ENCODE data around the gene WASL. TPM values are rescaled to one million over a fixed set of nuclear protein-coding genes. Genes with fewer than 3 reads are reported as not detected.

The WASL gene
- total RNA-seq, 3 donors from 2014 or later (not counting 1 experiment from before 2014, with no cell fraction given) = 9.6 to 12.1 (median 10.6) TPM

- intact Hi-C loops (cut with micrococcal nuclease) = no loop called here
- H3K27ac Mint-ChIP-seq = no peak overlapping the region
- Histone ChIP-seq H3K4me1 (ENCODE audit: control insufficient read depth, insufficient read depth, low read length) (no peaks in the 10 kb centered on the region), H3K36me3 (ENCODE audit: control insufficient read depth, insufficient read depth, low read length) (no peaks in the 10 kb centered on the region), H3K4me3 (ENCODE audit: low read length) (no peak overlapping the region), H3K9me3 (ENCODE audit: control insufficient read depth, insufficient read depth, low read length) (no peaks in the 10 kb centered on the region), H3K27ac (ENCODE audit: low read length) (no peak overlapping the region), H3K27me3 (ENCODE audit: control insufficient read depth, insufficient read depth, low read length) (no peaks in the 10 kb centered on the region)
- H3K9me3 Mint-ChIP-seq = no peaks in the 10 kb centered on the region
- H3K36me3 Mint-ChIP-seq = no peaks in the 10 kb centered on the region
- TF ChIP-seq CTCF (IDR thresholded peaks at IDR 0.05) = no peak
- 94% methylated on average over 3 of the region's 6 CpGs for WGBS (ENCODE audit: insufficient coverage)
- H3K4me1 Mint-ChIP-seq = no peaks in the 10 kb centered on the region
- H3K4me3 Mint-ChIP-seq = no peak overlapping the region
- peaks cover 5 to 31% of the 10 kb centered on the region in 2 donors for H3K27me3 Mint-ChIP-seq (ENCODE audit: low read depth in 2 of 2)
- no peak for DNase-seq
- no peak for ATAC-seq
Observed at GRCh38 chr7:123656544-123657303, 92.1 kb downstream of the WASL start.

- no peak for ATAC-seq
- 72% methylated on average over 6 of the region's 6 CpGs for WGBS (ENCODE audit: insufficient coverage)
Observed at GRCh38 chr7:123655614-123656013, 93.2 kb downstream of the WASL start, which contains the start of gene LMOD2. TSS of gene LMOD2 (plus strand) at chr7:123655866. CDS start at chr7:123655964, 98 bp downstream.

GRCh38 chr7:123653162-123653561, 95.6 kb downstream of the WASL start:
- no peak for TF ChIP-seq CTCF (IDR thresholded peaks at IDR 0.05)
- ATAC-seq = no peak
- WGBS (ENCODE audit: insufficient coverage) = 83% methylated on average over 5 of the region's 6 CpGs
- no peak overlapping the region for H3K27ac ChIP-seq (ENCODE audit: low read length)
- H3K27ac Mint-ChIP-seq = no peak overlapping the region
- no peaks in the 10 kb centered on the region for H3K36me3 Mint-ChIP-seq
- no peaks in the 10 kb centered on the region for H3K4me1 ChIP-seq (ENCODE audit: control insufficient read depth, insufficient read depth, low read length)
- H3K9me3 Mint-ChIP-seq = no peaks in the 10 kb centered on the region
- H3K27me3 ChIP-seq (ENCODE audit: control insufficient read depth, insufficient read depth, low read length) = no peaks in the 10 kb centered on the region
- no peaks in the 10 kb centered on the region for H3K36me3 ChIP-seq (ENCODE audit: control insufficient read depth, insufficient read depth, low read length)
- no peaks in the 10 kb centered on the region for H3K4me1 Mint-ChIP-seq
- H3K27me3 Mint-ChIP-seq (ENCODE audit: low read depth in 2 of 2) = peaks cover 5 to 15% of the 10 kb centered on the region in 2 donors
- H3K4me3 Mint-ChIP-seq = no peak overlapping the region
- no peak overlapping the region for H3K4me3 ChIP-seq (ENCODE audit: low read length)
- intact Hi-C loops (cut with micrococcal nuclease) = no loop called here
- DNase-seq = no peak
- no peaks in the 10 kb centered on the region for H3K9me3 ChIP-seq (ENCODE audit: control insufficient read depth, insufficient read depth, low read length)

More at GRCh38 chr7:123655614-123656013, 93.2 kb downstream of the WASL start, which contains the start of gene LMOD2:
- peaks cover 3 to 27% of the 10 kb centered on the region in 2 donors for H3K27me3 Mint-ChIP-seq (ENCODE audit: low read depth in 2 of 2)
- H3K4me1 Mint-ChIP-seq = no peaks in the 10 kb centered on the region
- no peaks in the 10 kb centered on the region for H3K9me3 Mint-ChIP-seq
- no peak for TF ChIP-seq CTCF (IDR thresholded peaks at IDR 0.05)
- intact Hi-C loops (cut with micrococcal nuclease) = no loop called here
- H3K27ac Mint-ChIP-seq = no peak within 1 kb of the TSS
- no peaks in the 10 kb centered on the region for H3K36me3 Mint-ChIP-seq
- H3K9me3 ChIP-seq (ENCODE audit: control insufficient read depth, insufficient read depth, low read length) = no peaks in the 10 kb centered on the region
- H3K4me3 Mint-ChIP-seq = no peak within 1 kb of the TSS
- H3K27me3 ChIP-seq (ENCODE audit: control insufficient read depth, insufficient read depth, low read length) = no peaks in the 10 kb centered on the region
- no peaks in the 10 kb centered on the region for H3K4me1 ChIP-seq (ENCODE audit: control insufficient read depth, insufficient read depth, low read length)
- no peak within 1 kb of the TSS for H3K27ac ChIP-seq (ENCODE audit: low read length)
- no peaks in the 10 kb centered on the region for H3K36me3 ChIP-seq (ENCODE audit: control insufficient read depth, insufficient read depth, low read length)
- no peak within 1 kb of the TSS for H3K4me3 ChIP-seq (ENCODE audit: low read length)
- DNase-seq = no peak

All from natural killer cell (primary cell).